Measurements from ENCODE around the gene SLC17A7. TPM values are rescaled to one million over a fixed set of nuclear protein-coding genes. Genes with fewer than 3 reads are reported as not detected.

SLC17A7 gene
- total and polyA plus RNA-seq, 2 of the 13 experiments (the other 11 are each of a cell fraction or from before 2014, with no cell fraction given): 0.32 TPM; not detected in 1

DNA sequence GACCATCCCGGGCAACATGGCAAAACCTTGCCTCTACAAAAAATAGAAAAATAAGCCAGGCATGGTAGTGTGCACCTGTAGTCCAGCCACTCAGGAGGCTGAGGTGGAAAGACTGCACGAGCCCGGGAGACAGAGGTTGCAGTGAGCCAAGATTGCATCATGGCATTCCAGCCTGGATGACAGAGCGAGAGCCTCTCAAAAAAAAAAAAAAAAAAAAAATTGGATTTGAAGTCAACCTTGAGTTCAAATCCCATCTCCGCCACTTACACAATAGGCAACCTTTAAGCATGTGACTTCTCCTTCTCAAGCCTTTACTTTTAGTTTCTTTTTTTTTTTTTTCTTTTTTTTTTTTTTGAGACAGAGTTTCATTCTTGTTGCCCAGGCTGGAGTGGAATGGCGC lies 41.3 kb downstream of the SLC17A7 start (continued):
- TF ChIP-seq ZNF780A (CRISPR knock-in tag; IDR thresholded peaks at IDR 0.05) (no peak), ZNF143 (CRISPR knock-in tag; IDR thresholded peaks at IDR 0.05) (no peak), ZNF367 (CRISPR knock-in tag; IDR thresholded peaks at IDR 0.05; ENCODE audit: borderline replicate concordance) (no peak), U2AF2 (IDR thresholded peaks at IDR 0.05; ENCODE audit: low read depth, low read length) (no peak), ZBTB8A (CRISPR knock-in tag; IDR thresholded peaks at IDR 0.05; ENCODE audit: borderline replicate concordance, low read depth) (no peak), CEBPB (IDR thresholded peaks at IDR 0.05; ENCODE audit: borderline replicate concordance, low read depth, low read length) (peak; percentile 76), SMARCE1 (IDR thresholded peaks at IDR 0.05; ENCODE audit: borderline replicate concordance) (no peak), ZNF891 (CRISPR knock-in tag; IDR thresholded peaks at IDR 0.05) (no peak), ZNF746 (CRISPR knock-in tag; IDR thresholded peaks at IDR 0.05) (no peak), HES4 (CRISPR knock-in tag; IDR thresholded peaks at IDR 0.05; ENCODE audit: borderline replicate concordance) (no peak), NCOA5 (CRISPR knock-in tag; IDR thresholded peaks at IDR 0.05) (no peak), MED8 (CRISPR knock-in tag; IDR thresholded peaks at IDR 0.05; ENCODE audit: insufficient replicate concordance) (no peak)
- TF ChIP-seq, protein P1, sequence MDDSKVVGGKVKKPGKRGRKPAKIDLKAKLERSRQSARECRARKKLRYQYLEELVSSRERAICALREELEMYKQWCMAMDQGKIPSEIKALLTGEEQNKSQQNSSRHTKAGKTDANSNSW (CRISPR knock-in tag; IDR thresholded peaks at IDR 0.05; ENCODE audit: borderline replicate concordance): no peak
- TF ChIP-seq, protein P2, sequence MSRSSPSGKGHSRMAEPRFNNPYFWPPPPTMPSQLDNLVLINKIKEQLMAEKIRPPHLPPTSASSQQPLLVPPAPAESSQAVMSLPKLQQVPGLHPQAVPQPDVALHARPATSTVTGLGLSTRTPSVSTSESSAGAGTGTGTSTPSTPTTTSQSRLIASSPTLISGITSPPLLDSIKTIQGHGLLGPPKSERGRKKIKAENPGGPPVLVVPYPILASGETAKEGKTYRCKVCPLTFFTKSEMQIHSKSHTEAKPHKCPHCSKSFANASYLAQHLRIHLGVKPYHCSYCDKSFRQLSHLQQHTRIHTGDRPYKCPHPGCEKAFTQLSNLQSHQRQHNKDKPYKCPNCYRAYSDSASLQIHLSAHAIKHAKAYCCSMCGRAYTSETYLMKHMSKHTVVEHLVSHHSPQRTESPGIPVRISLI (CRISPR knock-in tag; IDR thresholded peaks at IDR 0.05; ENCODE audit: borderline replicate concordance): peak; percentile 57; the same call in 1 of the 2 replicates
- TF ChIP-seq, protein P3, sequence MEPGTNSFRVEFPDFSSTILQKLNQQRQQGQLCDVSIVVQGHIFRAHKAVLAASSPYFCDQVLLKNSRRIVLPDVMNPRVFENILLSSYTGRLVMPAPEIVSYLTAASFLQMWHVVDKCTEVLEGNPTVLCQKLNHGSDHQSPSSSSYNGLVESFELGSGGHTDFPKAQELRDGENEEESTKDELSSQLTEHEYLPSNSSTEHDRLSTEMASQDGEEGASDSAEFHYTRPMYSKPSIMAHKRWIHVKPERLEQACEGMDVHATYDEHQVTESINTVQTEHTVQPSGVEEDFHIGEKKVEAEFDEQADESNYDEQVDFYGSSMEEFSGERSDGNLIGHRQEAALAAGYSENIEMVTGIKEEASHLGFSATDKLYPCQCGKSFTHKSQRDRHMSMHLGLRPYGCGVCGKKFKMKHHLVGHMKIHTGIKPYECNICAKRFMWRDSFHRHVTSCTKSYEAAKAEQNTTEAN (CRISPR knock-in tag; conservative IDR thresholded peaks at IDR 0.05): no peak
